ENCODE data around the gene PPP4R1. TPM values are rescaled to one million over a fixed set of nuclear protein-coding genes. Genes with fewer than 3 reads are reported as not detected.

Gene PPP4R1, protein sequence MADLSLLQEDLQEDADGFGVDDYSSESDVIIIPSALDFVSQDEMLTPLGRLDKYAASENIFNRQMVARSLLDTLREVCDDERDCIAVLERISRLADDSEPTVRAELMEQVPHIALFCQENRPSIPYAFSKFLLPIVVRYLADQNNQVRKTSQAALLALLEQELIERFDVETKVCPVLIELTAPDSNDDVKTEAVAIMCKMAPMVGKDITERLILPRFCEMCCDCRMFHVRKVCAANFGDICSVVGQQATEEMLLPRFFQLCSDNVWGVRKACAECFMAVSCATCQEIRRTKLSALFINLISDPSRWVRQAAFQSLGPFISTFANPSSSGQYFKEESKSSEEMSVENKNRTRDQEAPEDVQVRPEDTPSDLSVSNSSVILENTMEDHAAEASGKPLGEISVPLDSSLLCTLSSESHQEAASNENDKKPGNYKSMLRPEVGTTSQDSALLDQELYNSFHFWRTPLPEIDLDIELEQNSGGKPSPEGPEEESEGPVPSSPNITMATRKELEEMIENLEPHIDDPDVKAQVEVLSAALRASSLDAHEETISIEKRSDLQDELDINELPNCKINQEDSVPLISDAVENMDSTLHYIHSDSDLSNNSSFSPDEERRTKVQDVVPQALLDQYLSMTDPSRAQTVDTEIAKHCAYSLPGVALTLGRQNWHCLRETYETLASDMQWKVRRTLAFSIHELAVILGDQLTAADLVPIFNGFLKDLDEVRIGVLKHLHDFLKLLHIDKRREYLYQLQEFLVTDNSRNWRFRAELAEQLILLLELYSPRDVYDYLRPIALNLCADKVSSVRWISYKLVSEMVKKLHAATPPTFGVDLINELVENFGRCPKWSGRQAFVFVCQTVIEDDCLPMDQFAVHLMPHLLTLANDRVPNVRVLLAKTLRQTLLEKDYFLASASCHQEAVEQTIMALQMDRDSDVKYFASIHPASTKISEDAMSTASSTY
- polyA plus RNA-seq (2012; ENCODE audit: insufficient read length, low read depth) = 37.5 TPM

DNA sequence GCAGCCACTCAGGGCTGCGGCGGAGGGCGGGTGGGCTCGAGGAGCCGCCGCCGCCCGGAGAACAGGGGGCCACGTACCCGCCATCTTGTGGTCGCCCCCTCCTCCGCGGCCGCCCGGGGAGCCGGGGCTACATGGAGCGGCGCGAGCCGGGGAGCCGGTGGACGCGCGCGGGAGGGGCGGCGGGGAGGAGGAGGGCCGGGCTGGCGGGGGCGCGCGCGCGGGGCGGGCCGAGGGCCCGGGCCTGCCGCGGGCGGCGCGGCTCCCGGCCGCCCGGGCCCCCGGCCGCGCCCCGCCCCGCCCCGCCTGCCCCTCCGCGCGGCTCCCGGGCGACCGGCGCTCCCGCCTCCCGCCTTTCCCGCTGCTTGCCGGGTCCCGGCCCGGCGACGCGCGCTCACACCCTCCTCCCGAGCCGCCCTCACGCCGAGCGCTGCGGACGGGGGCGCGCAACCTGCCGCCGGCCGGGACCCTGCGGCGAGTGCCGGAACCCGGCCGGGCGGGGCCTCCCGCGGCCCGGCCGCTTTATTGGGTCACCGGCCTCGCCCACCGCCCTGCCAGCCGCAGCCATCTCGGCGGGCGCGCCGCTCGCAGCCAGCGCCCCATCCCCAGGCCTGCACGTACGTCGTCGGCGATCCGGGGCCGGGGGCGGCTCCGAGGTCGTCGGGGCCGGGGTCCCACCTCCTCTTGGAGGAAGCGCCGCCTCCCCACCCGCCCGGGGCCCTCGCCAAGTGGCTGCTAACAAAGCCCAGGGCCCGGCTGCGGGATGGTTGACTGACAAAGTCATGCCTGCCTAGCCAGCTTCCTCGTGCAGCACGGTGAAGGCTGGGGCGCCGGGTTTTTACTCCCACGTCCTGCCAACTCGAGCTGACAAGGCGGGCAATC, at the start of gene PPP4R1:
Gene PPP4R1, minus strand, starts transcription at position 159 of the 879 bp plus-strand sequence. Its CDS starts 75 bp downstream, at position 84.
- TF ChIP-seq SIN3A (IDR thresholded peaks at IDR 0.05; ENCODE audit: borderline replicate concordance, insufficient read depth, low read length) (no peak), TAF1 (IDR thresholded peaks at IDR 0.05; ENCODE audit: borderline replicate concordance, insufficient read depth, low read length) (0 out of 2 replicates have a peak, but pooled peaks have one; percentile 30), FOXP2 (optimal IDR thresholded peaks at IDR 0.05; ENCODE audit: borderline replicate concordance, extremely low read depth, extremely low read length, insufficient read depth) (no peak), POLR2AphosphoS5 (IDR thresholded peaks at IDR 0.05; ENCODE audit: low read depth, low read length) (no peak)
- TF ChIP-seq, protein P1, sequence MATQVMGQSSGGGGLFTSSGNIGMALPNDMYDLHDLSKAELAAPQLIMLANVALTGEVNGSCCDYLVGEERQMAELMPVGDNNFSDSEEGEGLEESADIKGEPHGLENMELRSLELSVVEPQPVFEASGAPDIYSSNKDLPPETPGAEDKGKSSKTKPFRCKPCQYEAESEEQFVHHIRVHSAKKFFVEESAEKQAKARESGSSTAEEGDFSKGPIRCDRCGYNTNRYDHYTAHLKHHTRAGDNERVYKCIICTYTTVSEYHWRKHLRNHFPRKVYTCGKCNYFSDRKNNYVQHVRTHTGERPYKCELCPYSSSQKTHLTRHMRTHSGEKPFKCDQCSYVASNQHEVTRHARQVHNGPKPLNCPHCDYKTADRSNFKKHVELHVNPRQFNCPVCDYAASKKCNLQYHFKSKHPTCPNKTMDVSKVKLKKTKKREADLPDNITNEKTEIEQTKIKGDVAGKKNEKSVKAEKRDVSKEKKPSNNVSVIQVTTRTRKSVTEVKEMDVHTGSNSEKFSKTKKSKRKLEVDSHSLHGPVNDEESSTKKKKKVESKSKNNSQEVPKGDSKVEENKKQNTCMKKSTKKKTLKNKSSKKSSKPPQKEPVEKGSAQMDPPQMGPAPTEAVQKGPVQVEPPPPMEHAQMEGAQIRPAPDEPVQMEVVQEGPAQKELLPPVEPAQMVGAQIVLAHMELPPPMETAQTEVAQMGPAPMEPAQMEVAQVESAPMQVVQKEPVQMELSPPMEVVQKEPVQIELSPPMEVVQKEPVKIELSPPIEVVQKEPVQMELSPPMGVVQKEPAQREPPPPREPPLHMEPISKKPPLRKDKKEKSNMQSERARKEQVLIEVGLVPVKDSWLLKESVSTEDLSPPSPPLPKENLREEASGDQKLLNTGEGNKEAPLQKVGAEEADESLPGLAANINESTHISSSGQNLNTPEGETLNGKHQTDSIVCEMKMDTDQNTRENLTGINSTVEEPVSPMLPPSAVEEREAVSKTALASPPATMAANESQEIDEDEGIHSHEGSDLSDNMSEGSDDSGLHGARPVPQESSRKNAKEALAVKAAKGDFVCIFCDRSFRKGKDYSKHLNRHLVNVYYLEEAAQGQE (IDR thresholded peaks at IDR 0.05; ENCODE audit: insufficient read depth in 1 of 2, low read depth in 2 of 2, low read length in 2 of 2) = no peak

DNA sequence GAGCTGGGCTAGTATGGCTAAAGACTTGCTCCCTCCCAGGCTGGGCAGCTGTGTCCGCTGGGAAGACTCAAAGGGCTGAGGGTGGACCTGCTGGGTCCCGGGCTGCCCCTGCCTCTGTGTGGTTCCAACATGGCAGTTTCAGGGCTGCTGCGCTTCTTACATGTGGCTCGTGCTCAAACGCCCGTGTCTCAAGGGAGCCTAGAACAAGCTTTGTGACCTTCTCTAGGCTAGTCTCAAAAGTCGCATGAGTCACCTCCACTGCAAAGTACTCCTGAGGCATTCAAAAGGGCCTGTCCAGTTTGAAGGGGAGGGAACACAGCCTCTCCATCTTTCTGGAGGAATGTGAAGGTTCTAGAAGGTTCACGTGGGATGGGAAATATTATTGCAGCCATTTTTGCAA, 49.0 kb upstream of the PPP4R1 start:
- TF ChIP-seq SIN3A (IDR thresholded peaks at IDR 0.05; ENCODE audit: borderline replicate concordance, insufficient read depth, low read length) (no peak), POLR2AphosphoS5 (IDR thresholded peaks at IDR 0.05; ENCODE audit: low read depth, low read length) (no peak), FOXP2 (optimal IDR thresholded peaks at IDR 0.05; ENCODE audit: borderline replicate concordance, extremely low read depth, extremely low read length, insufficient read depth) (no peak), TAF1 (IDR thresholded peaks at IDR 0.05; ENCODE audit: borderline replicate concordance, insufficient read depth, low read length) (no peak)
- TF ChIP-seq, protein P1 (IDR thresholded peaks at IDR 0.05; ENCODE audit: insufficient read depth in 1 of 2, low read depth in 2 of 2, low read length in 2 of 2) = no peak

GRCh38 chr18:9661564-9661963, 47.2 kb upstream of the PPP4R1 start:
- TF ChIP-seq FOXP2 (optimal IDR thresholded peaks at IDR 0.05; ENCODE audit: borderline replicate concordance, extremely low read depth, extremely low read length, insufficient read depth) (no peak), TAF1 (IDR thresholded peaks at IDR 0.05; ENCODE audit: borderline replicate concordance, insufficient read depth, low read length) (no peak), SIN3A (IDR thresholded peaks at IDR 0.05; ENCODE audit: borderline replicate concordance, insufficient read depth, low read length) (no peak), POLR2AphosphoS5 (IDR thresholded peaks at IDR 0.05; ENCODE audit: low read depth, low read length) (no peak)
- TF ChIP-seq, protein P1 (IDR thresholded peaks at IDR 0.05; ENCODE audit: insufficient read depth in 1 of 2, low read depth in 2 of 2, low read length in 2 of 2) = no peak

Data from PFSK-1 (cell line).